ENCODE data around the gene SMARCA2.

GRCh38 chr9:2150338-2150737, 135.2 kb downstream of the SMARCA2 start:
- TF ChIP-seq POLR2AphosphoS5 (IDR thresholded peaks at IDR 0.05; ENCODE audit: borderline replicate concordance, low read depth, low read length) (no peak), EZH2 (IDR thresholded peaks at IDR 0.05) (no peak)
